OCI-LY7 (cell line): ENCODE data around the gene ZBTB40. TPM values are rescaled to one million over a fixed set of nuclear protein-coding genes. Genes with fewer than 3 reads are reported as not detected.

Source experiments
- BruUV-seq: library from RNA; stranded (reverse); fragments of 400-500 nt; replicated peaks from 2 replicates; lab custom pipeline; 2021; lab: Mats Ljungman, UMichigan
- CTCF ChIA-PET: fragments of 300-600 bp; sonication (Branson Sonifier 250); formaldehyde crosslinking; loops from one replicate; lab custom pipeline; 2022; ENCODE audit warnings: antibody characterized with exemption; ENCODE audit not compliant: unreplicated experiment; lab: Charles Lee
- POLR2A ChIA-PET: fragments of 300-600 bp; sonication (Branson Sonifier 250); formaldehyde crosslinking; loops from one replicate; lab custom pipeline; 2022; ENCODE audit warnings: antibody characterized with exemption; lab: Charles Lee
- DNase-seq: peaks from one replicate; pipeline ENCODE4 v3.0.0-alpha.2; 2015; ENCODE audit warnings: low spot score
- H2AFZ ChIP-seq: fragments of 200-600 bp; sonication (generic), shearing (Covaris generic); 2 replicates; pipeline ENCODE4 v1.6.1; 2014; ENCODE audit warnings: mild to moderate bottlenecking, antibody characterized with exemption, low read length, moderate library complexity
- H3K27ac ChIP-seq: fragments of 200-600 bp; sonication (generic); 2 replicates; pipeline ENCODE4 v1.5.1; 2014; ENCODE audit warnings: mixed run types, low read depth, mild to moderate bottlenecking, moderate library complexity, low read length, inconsistent platforms; ENCODE audit not compliant: poor library complexity, severe bottlenecking
- H3K36me3 ChIP-seq: fragments of 200-600 bp; sonication (generic); 2 replicates; pipeline ENCODE4 v1.6.1; 2014; ENCODE audit warnings: mild to moderate bottlenecking, antibody characterized with exemption, low read length, moderate library complexity, mixed read lengths; ENCODE audit not compliant: insufficient read depth
- H3K4me1 ChIP-seq: fragments of 200-600 bp; sonication (generic); 2 replicates; pipeline ENCODE4 v1.5.1; 2014; ENCODE audit warnings: mild to moderate bottlenecking, low read length; ENCODE audit not compliant: insufficient read depth, poor library complexity, severe bottlenecking
- H3K4me2 ChIP-seq: fragments of 200-600 bp; sonication (generic); 2 replicates; pipeline ENCODE4 v1.6.1; 2014; ENCODE audit warnings: mild to moderate bottlenecking, low read length
- H3K4me3 ChIP-seq: fragments of 200-600 bp; sonication (generic); 2 replicates; pipeline ENCODE4 v1.5.1; 2014; ENCODE audit warnings: mild to moderate bottlenecking, low read depth, low read length; ENCODE audit not compliant: poor library complexity, severe bottlenecking
- H3K79me2 ChIP-seq: fragments of 200-600 bp; sonication (generic); 2 replicates; pipeline ENCODE4 v1.6.1; 2016; ENCODE audit warnings: low read depth, mild to moderate bottlenecking, low read length, moderate library complexity, mixed read lengths; ENCODE audit not compliant: insufficient read depth
- H3K9me2 ChIP-seq: fragments of 200-600 bp; sonication (generic); 2 replicates; pipeline ENCODE4 v1.6.1; 2016; ENCODE audit warnings: mild to moderate bottlenecking, low read length, mixed read lengths; ENCODE audit not compliant: insufficient read depth
- H3K9me3 ChIP-seq: fragments of 200-600 bp; sonication (generic); 2 replicates; pipeline ENCODE4 v1.6.1; 2014; ENCODE audit warnings: mild to moderate bottlenecking, mixed run types, low read length, mixed read lengths
- H4K20me1 ChIP-seq: fragments of 200-600 bp; sonication (generic); 2 replicates; pipeline ENCODE4 v1.6.1; 2014; ENCODE audit warnings: mild to moderate bottlenecking, antibody characterized with exemption, low read length, moderate library complexity, mixed read lengths; ENCODE audit not compliant: insufficient read depth
- EZH2phosphoT487 ChIP-seq: fragments of 200-600 bp; sonication (generic); IDR thresholded peaks from 2 replicates; pipeline ENCODE4 v1.6.1; 2018; ENCODE audit warnings: low read depth, borderline replicate concordance, mild to moderate bottlenecking, mixed run types, antibody characterized with exemption, low read length, moderate library complexity, mixed read lengths
- intact Hi-C: fragments of 100-400 bp; cut with micrococcal nuclease; formaldehyde crosslinking; loops from one replicate; pipeline ENCODE4 v1.10.0; 2022; ENCODE audit not compliant: unreplicated experiment
- total RNA-seq, 2 experiments: library from RNA; depleted of rRNA in 1 of 2; stranded (reverse); fragments of >200 nt in 1 of 2; shearing (Covaris generic) in 1 of 2; gene quantifications; 2 replicates each; pipeline ENCODE4 v1.2.3, GENCODE V29; 2014 to 2022
- TF ChIP-seq, protein P1 (sequence below): fragments of 200-600 bp; sonication (generic); conservative IDR thresholded peaks from 2 replicates; pipeline ENCODE4 v1.5.1; 2014; ENCODE audit warnings: mild to moderate bottlenecking, antibody characterized with exemption, low read length, moderate library complexity, mixed read lengths

ZBTB40 gene
- total RNA-seq, 2 experiments from 2014 or later = 16.6 to 17.3 TPM

DNA sequence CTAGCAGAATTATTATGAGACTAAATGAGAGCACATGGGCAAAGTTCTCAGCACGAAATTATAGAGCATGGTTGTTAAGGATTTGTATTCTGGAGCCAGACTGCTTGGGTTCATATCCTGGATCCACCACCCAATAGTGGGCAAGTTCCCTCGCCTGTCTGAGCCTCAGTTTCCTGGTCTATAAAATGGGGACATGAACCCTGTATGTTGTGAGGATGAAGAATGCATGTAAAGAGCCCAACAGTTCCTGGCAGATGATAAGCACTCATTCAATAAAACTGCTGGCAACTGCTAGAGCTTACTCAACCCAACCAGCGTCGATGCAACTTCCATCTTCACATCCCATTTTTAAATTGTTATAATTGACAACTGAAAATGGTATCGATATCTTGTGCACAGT is 47.2 kb upstream of the ZBTB40 start:
- no TSS peak for BruUV-seq
- no peak overlapping the region for H2AFZ ChIP-seq
- H3K9me3 ChIP-seq = no peaks in the 10 kb centered on the region
- no peaks in the 10 kb centered on the region for H3K36me3 ChIP-seq
- no peaks in the 10 kb centered on the region for H3K79me2 ChIP-seq
- no peaks in the 10 kb centered on the region for H4K20me1 ChIP-seq
- H3K4me3 ChIP-seq = no peak overlapping the region
- H3K9me2 ChIP-seq = no peaks in the 10 kb centered on the region
- H3K4me1 ChIP-seq = no peaks in the 10 kb centered on the region
- H3K4me2 ChIP-seq = no peak overlapping the region
- intact Hi-C loops = no loop called here
- H3K27ac ChIP-seq = no peak overlapping the region
- no peak for DNase-seq
- POLR2A ChIA-PET = interaction anchor here (0.6 kb wide), 1 partner anchor 1701 kb away, joined by 3 read pairs; no protein-coding TSS in a partner anchor
- CTCF ChIA-PET = no interaction called here
- no peak for TF ChIP-seq EZH2phosphoT487
- TF ChIP-seq, protein P1, sequence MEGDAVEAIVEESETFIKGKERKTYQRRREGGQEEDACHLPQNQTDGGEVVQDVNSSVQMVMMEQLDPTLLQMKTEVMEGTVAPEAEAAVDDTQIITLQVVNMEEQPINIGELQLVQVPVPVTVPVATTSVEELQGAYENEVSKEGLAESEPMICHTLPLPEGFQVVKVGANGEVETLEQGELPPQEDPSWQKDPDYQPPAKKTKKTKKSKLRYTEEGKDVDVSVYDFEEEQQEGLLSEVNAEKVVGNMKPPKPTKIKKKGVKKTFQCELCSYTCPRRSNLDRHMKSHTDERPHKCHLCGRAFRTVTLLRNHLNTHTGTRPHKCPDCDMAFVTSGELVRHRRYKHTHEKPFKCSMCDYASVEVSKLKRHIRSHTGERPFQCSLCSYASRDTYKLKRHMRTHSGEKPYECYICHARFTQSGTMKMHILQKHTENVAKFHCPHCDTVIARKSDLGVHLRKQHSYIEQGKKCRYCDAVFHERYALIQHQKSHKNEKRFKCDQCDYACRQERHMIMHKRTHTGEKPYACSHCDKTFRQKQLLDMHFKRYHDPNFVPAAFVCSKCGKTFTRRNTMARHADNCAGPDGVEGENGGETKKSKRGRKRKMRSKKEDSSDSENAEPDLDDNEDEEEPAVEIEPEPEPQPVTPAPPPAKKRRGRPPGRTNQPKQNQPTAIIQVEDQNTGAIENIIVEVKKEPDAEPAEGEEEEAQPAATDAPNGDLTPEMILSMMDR = no peak

DNA sequence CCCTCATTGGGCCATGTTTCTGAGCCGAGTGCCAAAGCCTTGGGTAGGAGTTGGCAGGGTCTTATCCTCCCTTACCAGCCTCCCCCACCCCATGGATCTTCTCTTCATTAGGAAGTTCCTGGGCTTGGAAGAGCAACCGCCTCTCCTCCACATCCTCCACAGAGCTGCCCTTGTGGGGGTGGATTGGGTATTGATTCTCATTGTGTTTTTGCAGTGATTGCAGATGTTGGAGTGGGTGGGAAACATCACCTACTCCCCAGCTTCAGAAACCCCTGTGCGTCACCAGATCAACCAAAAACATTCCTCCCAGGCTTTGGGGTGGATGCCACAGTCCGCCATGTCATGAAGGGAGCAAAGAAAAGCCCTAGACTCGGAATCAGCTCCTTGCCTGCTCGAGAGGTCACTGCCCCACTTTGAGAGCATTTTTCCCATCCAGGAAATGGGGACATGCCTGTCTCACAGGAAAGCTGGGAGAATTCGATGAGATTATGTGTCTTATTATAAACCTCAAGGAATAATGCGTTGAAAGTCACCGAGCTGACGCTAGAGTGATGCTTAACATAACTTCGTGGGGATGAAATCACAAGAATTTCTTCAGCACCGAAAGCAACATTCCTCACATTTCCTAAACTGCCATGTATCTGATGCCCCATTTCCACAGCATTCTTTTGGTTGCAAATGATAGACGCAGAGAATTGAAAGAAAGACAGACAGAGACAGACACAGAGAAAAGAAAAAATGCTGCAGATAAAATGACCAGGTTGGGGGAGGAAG is 44.7 kb upstream of the ZBTB40 start:
- no TSS peak for BruUV-seq
- H3K4me2 ChIP-seq = no peak overlapping the region
- no peaks in the 10 kb centered on the region for H3K36me3 ChIP-seq
- H3K79me2 ChIP-seq = no peaks in the 10 kb centered on the region
- intact Hi-C loops = no loop called here
- H4K20me1 ChIP-seq = no peaks in the 10 kb centered on the region
- H3K9me3 ChIP-seq = no peaks in the 10 kb centered on the region
- no peak overlapping the region for H3K27ac ChIP-seq
- H3K4me3 ChIP-seq = no peak overlapping the region
- no peaks in the 10 kb centered on the region for H3K4me1 ChIP-seq
- H3K9me2 ChIP-seq = no peaks in the 10 kb centered on the region
- no peak for TF ChIP-seq EZH2phosphoT487
- TF ChIP-seq, protein P1 = no peak
- no peak for DNase-seq
- H2AFZ ChIP-seq = no peak overlapping the region
- POLR2A ChIA-PET = no interaction called here
- CTCF ChIA-PET = interaction anchor here (1.0 kb wide), 1 partner anchor 9 kb away, joined by 3 read pairs; no protein-coding TSS in a partner anchor

DNA sequence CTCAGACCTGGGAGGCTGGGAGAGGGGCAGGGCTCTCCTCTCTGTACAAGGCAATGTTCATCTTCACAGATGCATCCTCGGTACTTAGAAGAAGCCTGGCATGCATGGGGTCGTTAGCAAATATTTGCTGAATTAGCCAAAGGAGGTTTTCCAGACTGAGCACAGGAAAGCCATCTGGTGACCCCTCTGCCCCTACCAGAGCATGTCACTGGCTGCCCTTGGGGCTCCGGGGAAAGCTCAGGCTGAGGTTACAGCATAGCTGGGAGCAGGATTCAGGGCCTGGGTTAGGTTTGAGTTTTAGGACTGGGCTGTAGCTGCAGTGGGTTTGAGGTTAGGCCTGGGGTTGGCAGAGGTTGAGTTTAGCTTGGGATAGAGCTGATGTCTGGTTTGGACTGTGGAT is 43.4 kb upstream of the ZBTB40 start:
- CTCF ChIA-PET = no interaction called here
- POLR2A ChIA-PET = no interaction called here
- no peak for DNase-seq
- no TSS peak for BruUV-seq
- no peaks in the 10 kb centered on the region for H3K9me2 ChIP-seq
- no peak overlapping the region for H3K4me2 ChIP-seq
- H3K27ac ChIP-seq = no peak overlapping the region
- no peaks in the 10 kb centered on the region for H3K79me2 ChIP-seq
- no peak overlapping the region for H3K4me3 ChIP-seq
- TF ChIP-seq EZH2phosphoT487 = no peak
- TF ChIP-seq, protein P1 = no peak
- no peaks in the 10 kb centered on the region for H4K20me1 ChIP-seq
- intact Hi-C loops = no loop called here
- H3K4me1 ChIP-seq = no peaks in the 10 kb centered on the region
- no peaks in the 10 kb centered on the region for H3K36me3 ChIP-seq
- H2AFZ ChIP-seq = no peak overlapping the region
- no peaks in the 10 kb centered on the region for H3K9me3 ChIP-seq
